GM11168 (cell line): ENCODE data around the gene RBM4B.

ENCODE experiments used
- in situ Hi-C: fragments of 300-500 bp; cut with MboI; formaldehyde crosslinking; loops from one replicate; pipeline ENCODE4 v1.12.0; 2022; ENCODE audit warnings: low sequenced_read_pairs; ENCODE audit not compliant: unreplicated experiment

Gene RBM4B

DNA sequence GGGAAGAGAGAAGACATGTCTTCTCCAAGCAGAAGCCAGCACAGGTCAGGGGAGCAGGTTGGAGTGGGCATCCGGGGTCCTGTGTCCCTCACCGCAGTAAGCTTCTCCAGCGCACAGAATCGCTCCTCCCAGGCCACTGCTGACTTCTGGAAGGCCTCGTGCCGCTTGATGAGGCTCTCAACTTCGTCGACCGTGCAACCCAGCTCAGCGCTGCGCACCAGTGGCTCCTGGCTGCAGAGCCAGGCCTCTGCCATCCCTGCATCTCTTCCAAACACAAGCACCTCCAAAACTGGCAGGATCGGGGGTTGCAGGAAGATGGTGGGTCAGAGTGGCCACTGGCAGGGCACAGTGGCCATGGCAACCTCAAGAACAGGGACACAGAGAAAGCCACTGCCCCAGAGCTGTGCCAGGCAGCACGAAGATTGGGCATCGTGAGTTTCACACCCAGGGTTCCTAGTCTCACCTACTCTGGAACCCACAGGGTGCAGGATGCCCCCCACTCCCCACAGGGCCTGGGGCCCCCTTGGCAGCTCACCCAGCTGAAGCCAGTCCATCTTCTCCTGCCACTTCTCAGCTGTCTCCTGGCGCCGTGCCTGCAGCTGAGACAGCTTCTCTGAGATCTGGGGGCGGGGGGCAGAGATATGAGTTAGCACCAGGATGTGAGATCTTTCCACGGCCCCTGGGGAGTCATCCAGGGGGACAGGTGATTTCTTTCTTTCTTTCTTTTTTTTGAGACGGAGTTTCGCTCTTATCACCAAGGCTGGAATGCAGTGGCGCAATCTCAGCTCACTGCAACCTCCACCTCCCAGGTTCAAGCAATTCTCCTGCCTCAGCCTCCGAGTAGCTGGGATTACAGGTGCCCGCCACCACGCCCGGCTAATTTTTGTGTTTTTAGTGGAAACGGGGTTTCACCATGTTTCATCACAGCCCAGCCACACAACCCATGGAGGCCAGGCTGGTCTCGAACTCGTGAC is 11.2 kb upstream of the RBM4B start:
- in situ Hi-C loops, result no loop called here

DNA sequence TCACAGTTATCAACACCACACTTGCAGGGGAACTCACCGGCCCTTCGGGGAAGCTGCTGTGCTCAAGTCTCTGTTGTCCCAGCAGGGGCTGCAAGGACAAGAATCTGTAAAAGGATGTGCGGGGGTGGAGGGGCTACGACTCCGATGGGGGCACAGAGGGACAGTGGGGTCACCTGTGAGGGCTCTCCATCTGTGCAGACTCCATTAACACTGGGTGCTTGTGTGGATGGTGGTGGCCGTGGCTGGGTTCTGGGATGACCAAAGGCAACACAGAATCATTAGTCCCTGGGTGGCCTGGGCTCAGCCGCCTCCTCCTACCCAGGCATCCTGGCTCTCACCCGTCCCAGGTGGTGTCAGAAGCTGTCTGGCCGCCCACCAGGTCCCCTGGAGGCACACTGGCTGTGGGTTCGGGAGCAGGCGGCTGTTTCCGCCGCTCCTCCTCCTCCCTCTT is 10.2 kb upstream of the RBM4B start:
- in situ Hi-C loops, result no loop called here

DNA sequence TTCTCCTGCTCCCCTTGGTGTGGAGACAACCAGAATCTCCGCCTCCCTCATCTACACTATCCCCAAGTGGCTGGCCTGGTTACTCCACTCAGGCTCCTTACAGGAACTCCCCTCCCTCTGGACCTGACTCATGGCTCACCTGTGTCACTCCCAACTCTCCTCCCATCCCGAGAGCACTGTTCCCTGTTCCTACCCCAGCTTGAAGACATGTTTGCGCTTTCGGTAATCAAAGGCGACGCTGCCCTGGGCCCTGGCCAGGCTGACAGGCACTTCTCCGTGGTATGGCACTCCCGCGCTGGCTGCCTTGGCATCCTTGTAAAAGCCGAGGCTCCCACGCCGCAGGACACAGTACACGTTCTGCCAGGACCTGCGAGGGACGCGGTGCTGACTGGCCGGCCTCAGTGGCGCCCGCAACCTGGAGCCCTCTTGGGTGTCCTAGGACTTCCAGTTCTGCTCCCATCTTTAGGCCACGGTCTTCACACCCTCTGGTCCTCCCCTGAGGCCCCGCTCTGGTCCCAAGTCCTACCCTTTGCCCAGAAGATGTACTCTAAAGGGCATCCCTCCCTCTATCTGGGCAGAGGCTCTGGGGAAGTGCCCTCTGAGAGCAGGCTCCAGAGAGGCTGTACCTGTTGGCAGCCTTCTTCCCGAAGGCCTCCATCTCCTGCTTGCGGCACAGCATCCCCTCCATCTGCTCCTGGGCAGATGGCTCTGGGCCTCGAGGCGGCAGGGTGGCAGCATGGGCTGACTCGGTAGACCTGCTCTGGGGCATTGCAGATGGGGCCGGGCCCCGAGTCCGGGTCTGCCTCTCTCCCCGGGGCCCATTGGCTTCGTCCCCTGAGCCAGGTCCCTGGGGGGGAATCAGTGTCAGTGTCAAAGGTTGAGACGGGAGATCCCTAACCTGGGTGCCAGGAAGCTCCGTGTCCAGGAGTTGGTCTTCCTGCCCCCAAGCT is 9.4 kb upstream of the RBM4B start:
- in situ Hi-C loops, result no loop called here

DNA sequence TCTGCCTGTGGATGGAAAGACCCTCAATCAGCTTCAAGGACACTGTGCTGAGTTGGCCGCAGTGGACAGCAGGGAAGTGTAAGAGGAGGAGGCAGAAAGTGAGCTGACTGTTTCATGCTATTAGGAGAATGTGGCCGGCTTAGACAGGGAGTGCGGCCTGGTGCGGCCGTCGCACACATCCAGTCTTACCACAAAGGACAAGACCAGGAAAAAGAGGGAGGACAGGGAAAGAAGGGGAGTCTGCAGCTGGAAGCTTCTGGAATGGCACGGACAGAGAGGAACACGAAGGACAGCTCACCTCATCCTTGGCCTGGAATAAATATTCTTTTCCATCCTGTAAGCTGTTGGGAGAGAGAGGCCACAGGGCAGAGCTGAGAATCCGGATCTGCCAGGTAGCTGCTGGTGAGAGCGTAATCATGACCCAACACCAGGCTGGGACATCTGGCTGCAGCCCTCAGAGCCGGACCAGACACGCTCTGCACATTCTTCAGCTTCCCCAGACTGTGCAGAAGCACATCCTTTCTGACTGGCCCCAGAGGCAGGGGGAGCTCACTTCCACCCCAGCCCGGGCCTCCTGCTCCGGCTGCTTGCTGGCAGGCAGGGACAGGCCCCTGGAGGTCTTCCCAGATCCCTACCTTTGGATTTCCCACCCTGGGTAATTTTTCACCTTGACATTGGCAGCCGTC is 8.6 kb upstream of the RBM4B start:
- in situ Hi-C loops, result no loop called here

DNA sequence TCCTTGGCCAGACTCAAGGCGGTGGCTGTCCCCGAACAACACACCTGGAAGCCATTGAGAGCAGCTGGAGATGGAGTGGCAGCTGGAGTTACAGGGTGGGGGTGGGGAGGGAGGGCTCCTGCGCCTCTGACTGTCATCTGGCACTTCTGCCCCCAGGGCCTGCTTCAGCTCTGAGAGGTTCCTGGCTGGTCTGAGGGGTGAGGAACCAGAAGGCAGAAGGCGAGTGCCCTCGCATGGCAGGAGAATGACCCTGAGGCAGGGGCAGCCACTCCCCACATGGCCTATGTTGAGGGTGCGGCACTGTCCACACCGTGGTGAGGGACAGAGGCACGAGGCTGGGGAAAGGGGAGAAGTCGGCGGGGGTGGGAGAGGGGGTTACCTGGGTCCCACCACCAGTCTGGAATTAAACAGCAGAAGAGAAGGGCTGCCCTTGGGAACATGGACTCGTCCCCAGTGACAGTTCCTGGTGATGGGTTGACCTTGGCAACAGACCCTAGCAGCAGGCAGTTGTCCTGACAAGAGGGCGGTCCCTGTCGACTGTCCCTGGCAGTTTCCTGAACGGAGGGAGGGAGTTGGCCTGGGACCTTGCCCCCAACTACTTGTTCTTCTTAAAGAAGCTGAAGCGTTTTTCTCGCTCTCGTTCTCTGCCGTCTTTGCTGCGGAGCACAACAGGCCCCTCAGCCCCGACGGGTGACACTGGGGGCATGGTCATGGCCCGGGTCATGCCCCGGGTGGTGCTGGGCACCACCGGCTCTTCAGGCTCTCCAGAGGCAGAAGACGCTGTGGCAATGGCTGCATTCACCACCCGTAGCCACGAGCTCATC is 7.8 kb upstream of the RBM4B start:
- in situ Hi-C loops, result no loop called here

DNA sequence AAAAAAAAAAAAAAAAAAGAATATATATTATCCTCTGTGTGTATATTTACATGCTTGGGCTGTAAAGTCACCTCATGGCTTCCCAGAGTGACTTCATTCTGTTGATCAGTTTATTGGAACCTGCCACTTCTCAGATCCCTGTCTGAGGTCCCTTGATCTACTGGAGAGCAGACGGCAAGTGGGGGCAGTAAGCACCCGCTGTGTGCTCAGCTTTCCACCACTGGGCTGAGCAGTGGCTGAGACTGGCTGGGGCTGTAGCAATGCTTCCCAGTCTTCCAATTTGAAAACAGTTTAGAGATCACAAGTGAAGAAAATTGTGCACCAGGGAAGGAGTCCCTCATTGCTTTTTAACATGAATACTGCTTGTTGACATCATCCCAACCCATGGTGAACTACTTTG is 6.9 kb upstream of the RBM4B start:
- in situ Hi-C loops, result no loop called here

DNA sequence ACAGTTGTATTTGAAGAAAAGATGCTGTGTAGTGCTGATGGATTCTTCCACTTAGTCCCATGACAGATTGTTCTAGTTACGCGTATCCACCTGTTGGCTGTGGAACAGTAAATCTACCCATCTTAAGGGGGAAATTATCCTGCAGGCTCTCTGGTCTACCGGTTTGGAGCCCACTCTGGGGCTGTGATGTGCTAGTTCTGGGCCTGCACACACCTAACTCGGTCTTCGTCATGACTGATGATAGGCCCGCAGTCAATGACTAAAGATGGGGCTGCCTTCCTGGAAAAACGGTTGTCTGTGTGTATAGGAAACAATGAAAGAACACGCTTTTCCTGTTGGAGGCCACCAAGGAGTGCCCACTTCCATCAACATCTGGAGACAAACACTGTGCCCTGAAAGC is 6.2 kb upstream of the RBM4B start:
- in situ Hi-C loops, result no loop called here

DNA sequence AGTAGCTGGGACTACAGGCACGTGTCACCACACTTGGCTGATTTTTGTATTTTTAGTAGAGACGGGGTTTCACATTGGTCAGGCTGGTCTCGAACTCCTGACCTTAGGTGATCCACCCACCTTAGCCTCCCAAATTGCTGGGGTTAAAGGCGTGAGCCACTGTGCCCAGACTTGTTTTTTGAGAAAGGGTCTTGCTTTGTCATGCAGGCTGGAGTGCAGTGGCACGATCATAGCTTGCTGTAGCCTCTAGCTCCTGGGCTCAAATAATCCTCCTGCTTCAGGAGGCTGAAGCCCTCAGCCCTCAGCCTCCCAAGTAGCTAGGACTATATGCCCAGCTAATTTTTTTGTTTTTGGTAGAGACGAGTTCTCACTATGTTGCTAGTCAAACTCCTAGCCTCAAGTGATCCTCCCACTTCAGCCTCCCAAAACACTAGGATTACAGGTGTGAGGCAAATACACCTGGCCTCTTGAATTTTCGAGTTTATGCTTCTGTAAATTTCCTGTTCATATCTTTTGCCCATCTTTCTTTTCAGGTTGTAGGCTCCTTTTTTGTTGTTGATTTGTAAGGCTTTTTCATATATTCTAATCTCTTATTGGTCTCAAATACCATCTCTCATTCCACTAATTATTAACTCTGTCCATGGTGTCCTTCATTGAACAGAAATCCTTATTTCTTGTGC is 3.4 kb upstream of the RBM4B start:
- in situ Hi-C loops, result no loop called here

DNA sequence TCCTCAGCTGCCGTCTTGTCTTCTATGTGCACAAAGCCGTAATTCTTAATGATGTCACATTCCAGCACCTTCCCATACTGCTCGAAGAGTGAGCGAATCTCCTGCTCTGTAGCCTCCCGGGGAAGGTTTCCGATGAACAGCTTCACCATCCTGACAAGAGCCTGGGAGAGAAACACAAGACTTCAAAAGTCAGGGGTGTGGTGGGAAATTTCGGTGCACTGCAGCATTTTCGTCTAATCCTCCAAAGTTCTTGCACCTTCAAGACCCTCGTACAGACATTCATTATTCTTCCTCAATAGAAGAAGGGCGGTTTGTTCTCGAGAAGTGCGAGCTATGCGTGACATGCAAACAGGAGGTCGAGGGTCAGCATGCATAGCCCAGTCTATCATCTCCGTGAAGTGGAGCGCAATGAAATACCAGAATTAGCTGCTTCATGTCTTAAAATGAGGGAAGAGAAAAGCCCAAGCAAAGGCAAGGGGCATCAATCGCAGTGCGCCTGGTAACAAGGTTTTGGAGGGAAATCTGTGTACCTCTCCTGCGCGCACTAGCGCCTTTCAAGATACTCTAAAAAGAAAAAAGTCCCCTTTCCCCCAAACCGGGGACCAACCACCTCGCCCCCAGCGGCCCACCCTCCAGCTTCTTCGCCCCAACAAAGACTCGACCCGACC is 622 bp downstream of the RBM4B start:
- in situ Hi-C loops, result no loop called here

DNA sequence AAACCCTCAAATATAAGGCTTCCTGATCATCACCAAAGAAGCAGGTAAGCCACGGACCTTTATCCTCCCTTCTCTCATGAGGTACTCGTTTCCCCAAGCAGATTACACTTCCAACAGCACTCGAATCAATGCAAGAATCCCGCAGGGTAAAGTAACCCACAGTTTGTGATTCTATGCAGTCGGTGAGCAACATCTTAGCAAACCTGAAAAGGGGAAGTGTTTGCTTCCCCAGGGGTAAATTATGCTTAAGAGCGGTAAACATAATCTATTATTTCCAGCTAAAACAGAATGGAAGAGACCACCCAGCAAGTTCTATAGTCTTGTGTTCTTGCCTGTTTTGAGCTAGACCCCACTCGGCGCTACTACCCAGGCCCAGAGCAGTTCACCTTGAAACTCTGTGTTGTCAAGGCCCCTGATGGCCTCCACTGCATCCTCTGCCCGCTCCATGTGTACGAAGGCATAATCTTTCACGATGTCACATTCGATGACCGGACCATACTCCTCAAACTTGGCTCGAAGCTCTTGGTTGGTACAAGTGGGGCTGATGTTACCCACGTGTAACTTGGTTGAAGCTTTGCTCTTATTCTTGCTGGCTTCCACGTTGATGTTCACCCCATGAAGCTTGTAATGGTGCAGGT is 1.3 kb downstream of the RBM4B start:
- in situ Hi-C loops, result no loop called here

DNA sequence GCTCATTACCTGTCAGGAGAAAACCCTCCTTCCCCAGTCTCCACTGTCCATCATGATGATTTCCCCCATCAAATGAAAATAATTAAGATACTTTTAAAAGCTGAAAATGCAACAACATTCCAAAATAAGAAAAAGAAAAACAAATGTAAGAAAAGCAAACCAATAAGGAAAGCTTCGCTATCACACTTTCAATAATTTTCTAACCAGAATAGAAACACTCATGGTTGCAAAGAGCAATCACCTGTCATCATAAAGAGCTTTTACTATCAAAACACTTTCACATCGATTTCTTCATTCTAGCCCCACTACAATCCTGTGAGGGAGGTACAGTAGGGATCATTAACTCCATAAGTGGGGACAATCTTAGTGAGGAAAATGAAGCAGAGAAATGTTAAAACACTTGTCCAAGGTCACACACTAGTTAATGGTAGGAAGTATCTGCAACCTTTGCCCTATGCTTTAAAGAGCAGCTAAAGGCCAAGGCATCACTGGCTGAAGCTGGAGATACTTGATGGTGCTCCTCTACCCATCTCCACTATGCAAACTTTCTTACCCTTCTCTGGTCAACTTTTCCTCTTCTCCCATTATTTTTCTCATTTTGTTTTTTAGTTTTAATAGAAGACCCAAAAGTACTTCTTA is 2.6 kb downstream of the RBM4B start:
- in situ Hi-C loops, result loop anchor here (5.0 kb wide), 1 partner anchor 93 kb away; no protein-coding TSS in a partner anchor

DNA sequence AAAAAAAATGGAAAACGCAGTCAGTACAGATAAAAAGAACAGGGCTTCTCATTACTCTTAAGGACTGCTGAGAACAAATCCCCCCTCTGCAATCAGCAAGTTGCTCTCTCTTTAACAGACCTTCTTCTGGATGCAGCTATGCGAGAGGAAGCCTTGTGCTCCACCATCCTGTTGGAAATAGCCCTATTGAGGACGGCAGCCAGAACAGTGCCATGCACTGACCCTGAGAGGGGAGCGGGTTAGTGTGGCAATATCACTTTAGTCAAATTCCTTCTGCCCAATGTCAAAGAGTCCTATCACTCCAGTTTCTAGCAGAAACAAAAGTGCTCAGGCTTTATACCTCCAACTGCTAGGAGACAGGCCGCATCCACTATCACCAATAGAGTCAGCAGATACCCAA is 6.9 kb downstream of the RBM4B start:
- in situ Hi-C loops, result loop anchor here (5.0 kb wide), 1 partner anchor 89 kb away; no protein-coding TSS in a partner anchor

DNA sequence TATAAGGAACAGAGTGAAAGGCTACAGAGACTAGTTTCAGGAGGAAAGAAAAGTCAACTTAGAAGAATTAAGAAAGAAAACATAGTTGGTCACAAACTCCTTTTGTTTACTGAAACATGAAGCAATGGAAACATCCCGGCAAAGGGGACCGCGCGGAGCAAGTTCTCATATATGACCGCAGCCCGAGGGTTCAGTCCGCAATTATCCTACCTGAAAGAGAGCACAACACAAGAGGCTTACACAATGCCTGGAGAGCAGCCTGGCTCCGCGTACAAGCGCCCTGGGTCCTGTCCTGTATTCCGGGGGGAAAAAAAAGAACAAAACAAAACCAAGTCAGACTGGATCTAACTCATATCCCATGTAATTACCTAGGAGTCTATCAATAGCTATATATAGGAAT is 12.3 kb downstream of the RBM4B start:
- in situ Hi-C loops, result no loop called here

DNA sequence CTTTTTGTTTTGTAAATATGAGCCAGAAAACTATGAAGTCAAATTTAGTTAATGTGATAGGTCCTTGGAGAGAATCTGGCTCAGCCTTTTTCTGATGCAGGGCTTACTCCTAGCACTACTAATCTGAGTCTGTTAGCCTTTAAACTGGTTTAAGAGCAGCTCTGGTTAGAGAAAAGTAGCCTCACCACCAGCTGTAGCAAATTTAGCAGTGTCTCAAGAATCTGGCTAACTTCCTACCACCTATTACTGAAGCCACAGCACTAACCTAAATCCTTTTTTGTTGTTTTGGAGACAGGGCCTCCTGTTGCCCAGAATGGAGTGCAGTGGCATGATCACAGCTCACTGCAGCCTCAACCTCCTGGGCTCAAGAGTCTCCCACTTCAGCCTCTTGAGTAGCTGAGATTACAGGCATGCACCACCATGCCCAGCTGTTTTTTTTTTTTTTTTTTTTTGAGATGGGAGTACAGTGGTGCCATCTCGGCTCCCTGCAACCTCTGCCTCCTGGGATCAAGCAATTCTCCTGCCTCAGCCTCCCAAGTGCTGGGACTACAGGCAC is 13.9 kb downstream of the RBM4B start:
- in situ Hi-C loops, result no loop called here

DNA sequence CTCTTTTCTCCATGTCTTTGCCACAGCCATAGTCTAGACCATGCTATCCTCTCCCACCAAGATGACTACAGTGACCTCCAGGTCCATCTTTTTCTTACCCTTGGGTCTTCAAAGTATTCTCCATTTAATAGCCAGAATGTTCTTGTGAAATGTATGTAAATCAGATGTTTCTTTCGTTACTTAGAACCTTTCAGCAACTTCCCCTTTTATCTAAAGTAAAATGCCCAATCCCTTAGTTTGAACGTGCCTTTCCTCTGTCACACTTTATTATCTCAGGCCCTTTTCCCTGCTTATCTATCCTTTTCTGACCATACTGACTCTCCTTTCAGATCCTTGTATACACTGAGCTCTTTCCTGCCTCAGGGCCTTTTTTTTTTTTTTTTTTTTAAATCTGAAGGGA is 17.9 kb downstream of the RBM4B start:
- in situ Hi-C loops, result no loop called here

DNA sequence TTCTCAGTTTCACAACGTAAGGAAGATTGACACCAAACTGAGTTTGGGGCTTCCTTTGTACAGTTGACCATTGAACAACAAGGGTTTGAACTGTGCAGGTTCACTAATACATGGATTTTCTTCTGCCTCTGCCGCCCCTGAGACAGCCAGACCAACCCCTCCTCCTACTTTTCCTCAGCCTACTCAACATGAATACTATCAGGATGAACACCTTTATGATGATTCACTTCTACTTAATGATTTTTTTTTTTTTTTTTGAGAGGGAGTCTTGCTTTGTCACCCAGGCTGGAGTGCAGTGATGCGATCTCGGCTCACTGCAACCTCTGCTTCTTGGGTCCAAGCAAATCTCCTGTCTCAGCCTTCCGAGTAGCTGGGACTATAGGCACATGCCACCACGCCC is 24.6 kb downstream of the RBM4B start:
- in situ Hi-C loops, result no loop called here

DNA sequence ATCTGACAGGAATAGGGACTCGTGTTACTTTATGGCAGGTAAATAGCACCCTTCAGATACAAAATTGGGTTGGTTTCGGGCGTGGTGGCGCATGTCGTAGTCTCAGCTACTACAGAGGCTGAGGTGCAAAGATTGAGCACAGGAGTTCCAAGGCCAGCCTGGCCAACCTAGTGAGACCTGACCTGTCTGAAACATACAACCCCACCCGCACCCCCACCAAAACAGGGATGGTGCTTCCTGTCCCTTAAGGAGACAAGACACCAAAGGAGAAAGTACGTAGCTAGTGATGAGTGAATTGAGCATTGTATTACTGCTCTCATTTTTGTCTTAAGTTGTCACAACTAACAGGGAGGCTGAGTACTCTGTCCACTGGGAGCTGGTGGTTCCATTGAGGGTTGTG is 25.0 kb downstream of the RBM4B start:
- in situ Hi-C loops, result no loop called here
